ENCODE data around the gene RNH1. TPM values are rescaled to one million over a fixed set of nuclear protein-coding genes. Genes with fewer than 3 reads are reported as not detected.

Gene RNH1
- total and polyA plus RNA-seq, 2 donors (not counting 1 experiment from before 2014, with no cell fraction given), result 102 to 561 TPM

DNA sequence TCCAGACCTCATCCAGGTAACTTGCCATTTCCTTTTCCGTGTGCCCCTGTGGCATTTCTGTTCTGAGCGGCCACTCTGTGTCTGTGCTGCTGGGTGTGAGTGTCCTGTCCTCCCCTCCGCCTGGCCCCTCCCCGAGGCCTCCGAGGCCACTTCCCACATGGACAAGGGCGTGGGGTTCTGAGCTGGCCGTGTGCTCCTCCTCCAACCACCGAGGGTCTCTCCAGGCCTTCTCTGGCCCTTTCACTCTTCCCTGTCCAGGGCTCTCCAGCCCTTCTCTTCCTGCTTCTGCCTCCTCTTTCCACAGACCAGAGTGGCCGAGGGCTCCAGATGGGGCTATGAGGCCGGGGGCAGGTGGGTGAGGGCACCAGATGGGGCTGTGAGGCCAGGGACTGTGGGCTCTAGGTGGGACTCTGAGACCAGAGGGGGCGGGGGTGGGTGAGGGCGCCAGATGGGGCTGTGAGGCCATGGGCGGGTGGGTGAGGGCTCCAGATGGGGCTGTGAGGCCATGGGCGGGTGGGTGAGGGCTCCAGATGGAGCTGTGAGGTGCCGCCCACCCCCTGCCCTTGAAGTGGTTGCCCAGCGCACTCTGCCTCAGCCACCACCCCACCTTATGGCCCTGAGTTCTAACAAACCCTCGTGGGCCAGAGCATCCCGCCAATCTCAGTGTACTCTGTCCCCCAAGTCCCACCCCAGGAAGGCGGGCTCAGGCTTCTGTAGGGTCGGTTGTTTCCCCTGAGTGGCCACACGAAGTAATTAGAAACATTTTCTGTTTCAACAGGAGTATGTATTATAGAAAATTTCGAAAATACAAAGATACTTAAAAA, 32.9 kb downstream of the RNH1 start:
- Histone ChIP-seq H3K27ac (ENCODE audit: insufficient read depth, low read length) (no peak overlapping the region), H2AFZ (ENCODE audit: low read length) (no peak overlapping the region), H3K9ac (ENCODE audit: insufficient read depth, low read length) (no peak overlapping the region), H3K27me3 (ENCODE audit: control insufficient read depth, insufficient read depth, low read length) (no peaks in the 10 kb centered on the region), H3K36me3 (ENCODE audit: control insufficient read depth, insufficient read depth, low read length) (no peaks in the 10 kb centered on the region), H3K79me2 (ENCODE audit: control insufficient read depth, insufficient read depth, low read length) (peaks cover 19% of the 10 kb centered on the region), H3K4me1 (ENCODE audit: control insufficient read depth, extremely low read depth, insufficient read depth, low read length) (peaks cover 11% of the 10 kb centered on the region), H3K4me2 (ENCODE audit: extremely low read depth, insufficient read depth, low read length) (no peak overlapping the region), H4K20me1 (ENCODE audit: control insufficient read depth, extremely low read depth, insufficient read depth, low read length) (no peaks in the 10 kb centered on the region), H3K4me3 (replicated peaks in 1 of 4; ENCODE audit: control extremely low read depth in 1 of 4, insufficient read depth in 1 of 4, low read depth in 3 of 4, low read length in 4 of 4) (no peak overlapping the region), H3K9me3 (ENCODE audit: control insufficient read depth, insufficient read depth, low read depth, low read length) (no peaks in the 10 kb centered on the region)
- DNase-seq (ENCODE audit: low read depth in 2 of 2), result no peak
- TF ChIP-seq, protein P1, sequence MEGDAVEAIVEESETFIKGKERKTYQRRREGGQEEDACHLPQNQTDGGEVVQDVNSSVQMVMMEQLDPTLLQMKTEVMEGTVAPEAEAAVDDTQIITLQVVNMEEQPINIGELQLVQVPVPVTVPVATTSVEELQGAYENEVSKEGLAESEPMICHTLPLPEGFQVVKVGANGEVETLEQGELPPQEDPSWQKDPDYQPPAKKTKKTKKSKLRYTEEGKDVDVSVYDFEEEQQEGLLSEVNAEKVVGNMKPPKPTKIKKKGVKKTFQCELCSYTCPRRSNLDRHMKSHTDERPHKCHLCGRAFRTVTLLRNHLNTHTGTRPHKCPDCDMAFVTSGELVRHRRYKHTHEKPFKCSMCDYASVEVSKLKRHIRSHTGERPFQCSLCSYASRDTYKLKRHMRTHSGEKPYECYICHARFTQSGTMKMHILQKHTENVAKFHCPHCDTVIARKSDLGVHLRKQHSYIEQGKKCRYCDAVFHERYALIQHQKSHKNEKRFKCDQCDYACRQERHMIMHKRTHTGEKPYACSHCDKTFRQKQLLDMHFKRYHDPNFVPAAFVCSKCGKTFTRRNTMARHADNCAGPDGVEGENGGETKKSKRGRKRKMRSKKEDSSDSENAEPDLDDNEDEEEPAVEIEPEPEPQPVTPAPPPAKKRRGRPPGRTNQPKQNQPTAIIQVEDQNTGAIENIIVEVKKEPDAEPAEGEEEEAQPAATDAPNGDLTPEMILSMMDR (conservative IDR thresholded peaks at IDR 0.05 in 1 of 2, IDR thresholded peaks at IDR 0.05 in 1 of 2; ENCODE audit: low read depth in 1 of 2, low read length in 2 of 2), result no peak
- no peak for TF ChIP-seq EZH2 (IDR thresholded peaks at IDR 0.05; ENCODE audit: low read length, missing control alignments)

GRCh38 chr11:473415-473814, 33.6 kb downstream of the RNH1 start:
- Histone ChIP-seq H3K9me3 (ENCODE audit: control insufficient read depth, insufficient read depth, low read depth, low read length) (no peaks in the 10 kb centered on the region), H3K9ac (ENCODE audit: insufficient read depth, low read length) (no peak overlapping the region), H2AFZ (ENCODE audit: low read length) (no peak overlapping the region), H3K36me3 (ENCODE audit: control insufficient read depth, insufficient read depth, low read length) (no peaks in the 10 kb centered on the region), H4K20me1 (ENCODE audit: control insufficient read depth, extremely low read depth, insufficient read depth, low read length) (no peaks in the 10 kb centered on the region), H3K4me2 (ENCODE audit: extremely low read depth, insufficient read depth, low read length) (no peak overlapping the region), H3K4me3 (replicated peaks in 1 of 4; ENCODE audit: control extremely low read depth in 1 of 4, insufficient read depth in 1 of 4, low read depth in 3 of 4, low read length in 4 of 4) (no peak overlapping the region), H3K4me1 (ENCODE audit: control insufficient read depth, extremely low read depth, insufficient read depth, low read length) (peaks cover 11% of the 10 kb centered on the region), H3K79me2 (ENCODE audit: control insufficient read depth, insufficient read depth, low read length) (peaks cover 19% of the 10 kb centered on the region), H3K27ac (ENCODE audit: insufficient read depth, low read length) (no peak overlapping the region), H3K27me3 (ENCODE audit: control insufficient read depth, insufficient read depth, low read length) (no peaks in the 10 kb centered on the region)
- no peak for DNase-seq (ENCODE audit: low read depth in 2 of 2)
- no peak for TF ChIP-seq EZH2 (IDR thresholded peaks at IDR 0.05; ENCODE audit: low read length, missing control alignments)
- TF ChIP-seq, protein P1 (conservative IDR thresholded peaks at IDR 0.05 in 1 of 2, IDR thresholded peaks at IDR 0.05 in 1 of 2; ENCODE audit: low read depth in 1 of 2, low read length in 2 of 2), result no peak

DNA sequence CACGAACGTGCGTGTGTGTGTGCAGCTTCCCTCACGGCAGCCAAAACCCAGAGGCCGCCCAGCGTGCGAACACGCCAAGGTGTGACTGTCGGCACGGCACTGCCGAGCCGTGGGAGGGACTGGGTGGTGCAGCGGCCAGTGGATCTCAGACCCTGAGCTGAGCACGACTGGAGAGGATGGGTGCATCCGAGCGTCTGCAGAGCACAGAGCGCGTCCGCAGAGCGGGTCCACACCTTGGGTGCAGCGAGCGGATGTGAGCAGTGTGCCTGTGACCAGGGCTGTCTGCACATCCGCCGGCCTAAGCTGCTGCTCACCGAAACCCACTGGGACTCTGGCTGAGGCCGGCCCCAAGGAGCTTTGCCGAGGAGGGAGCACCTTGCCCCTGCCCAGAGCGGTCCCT, 34.2 kb downstream of the RNH1 start:
- Histone ChIP-seq H3K4me3 (replicated peaks in 1 of 4; ENCODE audit: control extremely low read depth in 1 of 4, insufficient read depth in 1 of 4, low read depth in 3 of 4, low read length in 4 of 4) (no peak overlapping the region), H3K9ac (ENCODE audit: insufficient read depth, low read length) (no peak overlapping the region), H3K4me1 (ENCODE audit: control insufficient read depth, extremely low read depth, insufficient read depth, low read length) (peaks cover 11% of the 10 kb centered on the region), H3K9me3 (ENCODE audit: control insufficient read depth, insufficient read depth, low read depth, low read length) (no peaks in the 10 kb centered on the region), H3K4me2 (ENCODE audit: extremely low read depth, insufficient read depth, low read length) (no peak overlapping the region), H3K36me3 (ENCODE audit: control insufficient read depth, insufficient read depth, low read length) (no peaks in the 10 kb centered on the region), H3K27ac (ENCODE audit: insufficient read depth, low read length) (no peak overlapping the region), H4K20me1 (ENCODE audit: control insufficient read depth, extremely low read depth, insufficient read depth, low read length) (no peaks in the 10 kb centered on the region), H3K79me2 (ENCODE audit: control insufficient read depth, insufficient read depth, low read length) (peaks cover 19% of the 10 kb centered on the region), H3K27me3 (ENCODE audit: control insufficient read depth, insufficient read depth, low read length) (no peaks in the 10 kb centered on the region), H2AFZ (ENCODE audit: low read length) (no peak overlapping the region)
- TF ChIP-seq EZH2 (IDR thresholded peaks at IDR 0.05; ENCODE audit: low read length, missing control alignments), result no peak
- TF ChIP-seq, protein P1 (conservative IDR thresholded peaks at IDR 0.05 in 1 of 2, IDR thresholded peaks at IDR 0.05 in 1 of 2; ENCODE audit: low read depth in 1 of 2, low read length in 2 of 2), result no peak
- DNase-seq (ENCODE audit: low read depth in 2 of 2), result no peak
